ENCODE results near the gene SYT13.

Gene SYT13

DNA sequence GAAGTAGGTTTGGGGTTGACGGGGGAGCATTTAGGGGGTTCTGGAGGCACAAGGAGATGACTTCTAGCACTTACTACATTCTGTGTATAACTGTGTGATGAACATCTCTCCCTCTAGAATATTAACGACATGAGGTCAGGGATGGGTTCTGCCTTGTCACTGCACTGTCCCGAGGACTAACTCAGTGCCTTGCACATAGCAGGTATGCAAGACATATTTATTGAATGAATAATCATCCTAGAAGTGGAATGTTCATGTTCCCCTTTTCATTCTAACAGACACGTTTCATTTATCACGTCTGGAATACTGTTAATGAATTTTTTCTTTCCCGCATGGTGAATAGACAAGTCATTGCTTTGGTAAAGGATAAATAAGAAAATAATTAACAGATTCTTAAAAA is 12.6 kb downstream of the SYT13 start:
- TF ChIP-seq ZFP30 (CRISPR knock-in tag; IDR thresholded peaks at IDR 0.05) (no peak), ZNF8 (CRISPR knock-in tag; IDR thresholded peaks at IDR 0.05) (no peak), GLIS3 (CRISPR knock-in tag; IDR thresholded peaks at IDR 0.05) (no peak), TOX (CRISPR knock-in tag; IDR thresholded peaks at IDR 0.05; ENCODE audit: borderline replicate concordance) (no peak), ZC3H10 (CRISPR knock-in tag; IDR thresholded peaks at IDR 0.05) (no peak), ARNTL (CRISPR knock-in tag; IDR thresholded peaks at IDR 0.05; ENCODE audit: borderline replicate concordance, low read depth) (no peak), PPARA (CRISPR knock-in tag; IDR thresholded peaks at IDR 0.05; ENCODE audit: borderline replicate concordance) (no peak), ISL1 (CRISPR knock-in tag; IDR thresholded peaks at IDR 0.05) (no peak), ESRRG (CRISPR knock-in tag; IDR thresholded peaks at IDR 0.05) (no peak), RARB (CRISPR knock-in tag; IDR thresholded peaks at IDR 0.05) (no peak), BACH2 (CRISPR knock-in tag; IDR thresholded peaks at IDR 0.05; ENCODE audit: borderline replicate concordance) (no peak), OSR1 (CRISPR knock-in tag; IDR thresholded peaks at IDR 0.05) (no peak), ZNF70 (CRISPR knock-in tag; IDR thresholded peaks at IDR 0.05) (no peak), TCF4 (CRISPR knock-in tag; IDR thresholded peaks at IDR 0.05; ENCODE audit: borderline replicate concordance) (no peak)
- TF ChIP-seq, protein P1, sequence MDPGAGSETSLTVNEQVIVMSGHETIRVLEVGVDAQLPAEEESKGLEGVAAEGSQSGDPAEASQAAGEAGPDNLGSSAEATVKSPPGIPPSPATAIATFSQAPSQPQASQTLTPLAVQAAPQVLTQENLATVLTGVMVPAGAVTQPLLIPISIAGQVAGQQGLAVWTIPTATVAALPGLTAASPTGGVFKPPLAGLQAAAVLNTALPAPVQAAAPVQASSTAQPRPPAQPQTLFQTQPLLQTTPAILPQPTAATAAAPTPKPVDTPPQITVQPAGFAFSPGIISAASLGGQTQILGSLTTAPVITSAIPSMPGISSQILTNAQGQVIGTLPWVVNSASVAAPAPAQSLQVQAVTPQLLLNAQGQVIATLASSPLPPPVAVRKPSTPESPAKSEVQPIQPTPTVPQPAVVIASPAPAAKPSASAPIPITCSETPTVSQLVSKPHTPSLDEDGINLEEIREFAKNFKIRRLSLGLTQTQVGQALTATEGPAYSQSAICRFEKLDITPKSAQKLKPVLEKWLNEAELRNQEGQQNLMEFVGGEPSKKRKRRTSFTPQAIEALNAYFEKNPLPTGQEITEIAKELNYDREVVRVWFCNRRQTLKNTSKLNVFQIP (CRISPR knock-in tag; IDR thresholded peaks at IDR 0.05; ENCODE audit: borderline replicate concordance, low read depth): no peak
- TF ChIP-seq, protein P2, sequence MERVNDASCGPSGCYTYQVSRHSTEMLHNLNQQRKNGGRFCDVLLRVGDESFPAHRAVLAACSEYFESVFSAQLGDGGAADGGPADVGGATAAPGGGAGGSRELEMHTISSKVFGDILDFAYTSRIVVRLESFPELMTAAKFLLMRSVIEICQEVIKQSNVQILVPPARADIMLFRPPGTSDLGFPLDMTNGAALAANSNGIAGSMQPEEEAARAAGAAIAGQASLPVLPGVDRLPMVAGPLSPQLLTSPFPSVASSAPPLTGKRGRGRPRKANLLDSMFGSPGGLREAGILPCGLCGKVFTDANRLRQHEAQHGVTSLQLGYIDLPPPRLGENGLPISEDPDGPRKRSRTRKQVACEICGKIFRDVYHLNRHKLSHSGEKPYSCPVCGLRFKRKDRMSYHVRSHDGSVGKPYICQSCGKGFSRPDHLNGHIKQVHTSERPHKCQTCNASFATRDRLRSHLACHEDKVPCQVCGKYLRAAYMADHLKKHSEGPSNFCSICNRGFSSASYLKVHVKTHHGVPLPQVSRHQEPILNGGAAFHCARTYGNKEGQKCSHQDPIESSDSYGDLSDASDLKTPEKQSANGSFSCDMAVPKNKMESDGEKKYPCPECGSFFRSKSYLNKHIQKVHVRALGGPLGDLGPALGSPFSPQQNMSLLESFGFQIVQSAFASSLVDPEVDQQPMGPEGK (CRISPR knock-in tag; IDR thresholded peaks at IDR 0.05; ENCODE audit: borderline replicate concordance): no peak
- TF ChIP-seq, protein P3, sequence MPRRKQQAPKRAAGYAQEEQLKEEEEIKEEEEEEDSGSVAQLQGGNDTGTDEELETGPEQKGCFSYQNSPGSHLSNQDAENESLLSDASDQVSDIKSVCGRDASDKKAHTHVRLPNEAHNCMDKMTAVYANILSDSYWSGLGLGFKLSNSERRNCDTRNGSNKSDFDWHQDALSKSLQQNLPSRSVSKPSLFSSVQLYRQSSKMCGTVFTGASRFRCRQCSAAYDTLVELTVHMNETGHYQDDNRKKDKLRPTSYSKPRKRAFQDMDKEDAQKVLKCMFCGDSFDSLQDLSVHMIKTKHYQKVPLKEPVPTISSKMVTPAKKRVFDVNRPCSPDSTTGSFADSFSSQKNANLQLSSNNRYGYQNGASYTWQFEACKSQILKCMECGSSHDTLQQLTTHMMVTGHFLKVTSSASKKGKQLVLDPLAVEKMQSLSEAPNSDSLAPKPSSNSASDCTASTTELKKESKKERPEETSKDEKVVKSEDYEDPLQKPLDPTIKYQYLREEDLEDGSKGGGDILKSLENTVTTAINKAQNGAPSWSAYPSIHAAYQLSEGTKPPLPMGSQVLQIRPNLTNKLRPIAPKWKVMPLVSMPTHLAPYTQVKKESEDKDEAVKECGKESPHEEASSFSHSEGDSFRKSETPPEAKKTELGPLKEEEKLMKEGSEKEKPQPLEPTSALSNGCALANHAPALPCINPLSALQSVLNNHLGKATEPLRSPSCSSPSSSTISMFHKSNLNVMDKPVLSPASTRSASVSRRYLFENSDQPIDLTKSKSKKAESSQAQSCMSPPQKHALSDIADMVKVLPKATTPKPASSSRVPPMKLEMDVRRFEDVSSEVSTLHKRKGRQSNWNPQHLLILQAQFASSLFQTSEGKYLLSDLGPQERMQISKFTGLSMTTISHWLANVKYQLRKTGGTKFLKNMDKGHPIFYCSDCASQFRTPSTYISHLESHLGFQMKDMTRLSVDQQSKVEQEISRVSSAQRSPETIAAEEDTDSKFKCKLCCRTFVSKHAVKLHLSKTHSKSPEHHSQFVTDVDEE (CRISPR knock-in tag; IDR thresholded peaks at IDR 0.05): no peak
- TF ChIP-seq, protein P4, sequence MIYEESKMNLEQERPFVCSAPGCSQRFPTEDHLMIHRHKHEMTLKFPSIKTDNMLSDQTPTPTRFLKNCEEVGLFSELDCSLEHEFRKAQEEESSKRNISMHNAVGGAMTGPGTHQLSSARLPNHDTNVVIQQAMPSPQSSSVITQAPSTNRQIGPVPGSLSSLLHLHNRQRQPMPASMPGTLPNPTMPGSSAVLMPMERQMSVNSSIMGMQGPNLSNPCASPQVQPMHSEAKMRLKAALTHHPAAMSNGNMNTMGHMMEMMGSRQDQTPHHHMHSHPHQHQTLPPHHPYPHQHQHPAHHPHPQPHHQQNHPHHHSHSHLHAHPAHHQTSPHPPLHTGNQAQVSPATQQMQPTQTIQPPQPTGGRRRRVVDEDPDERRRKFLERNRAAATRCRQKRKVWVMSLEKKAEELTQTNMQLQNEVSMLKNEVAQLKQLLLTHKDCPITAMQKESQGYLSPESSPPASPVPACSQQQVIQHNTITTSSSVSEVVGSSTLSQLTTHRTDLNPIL (CRISPR knock-in tag; IDR thresholded peaks at IDR 0.05; ENCODE audit: low read depth): no peak
- no peak for ATAC-seq

DNA sequence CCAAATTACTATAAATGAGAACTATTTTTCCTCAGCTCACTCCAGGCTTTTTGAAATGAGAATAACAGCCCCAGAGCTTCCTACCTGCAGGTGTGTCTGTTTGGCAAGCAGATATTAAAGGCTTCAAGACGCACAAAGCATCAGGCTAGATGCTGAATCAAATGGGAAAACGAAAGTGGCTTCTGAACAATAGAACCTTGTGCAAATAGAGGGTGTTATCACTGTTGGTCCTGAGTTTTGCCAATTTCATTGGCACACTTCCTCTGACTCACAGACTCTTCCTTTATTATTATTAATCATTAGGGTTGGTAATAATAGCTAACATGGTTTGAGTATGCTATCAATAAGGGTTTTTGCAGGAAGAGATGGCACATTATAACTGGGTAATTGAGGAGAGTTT is 13.4 kb downstream of the SYT13 start:
- ATAC-seq: no peak

More for the DNA sequence above, 13.4 kb downstream of the SYT13 start:
- TF ChIP-seq, protein P4 (CRISPR knock-in tag; IDR thresholded peaks at IDR 0.05; ENCODE audit: low read depth): no peak
- TF ChIP-seq ZFP30 (CRISPR knock-in tag; IDR thresholded peaks at IDR 0.05) (no peak), TCF4 (CRISPR knock-in tag; IDR thresholded peaks at IDR 0.05; ENCODE audit: borderline replicate concordance) (no peak), RARB (CRISPR knock-in tag; IDR thresholded peaks at IDR 0.05) (no peak), GLIS3 (CRISPR knock-in tag; IDR thresholded peaks at IDR 0.05) (no peak), ARNTL (CRISPR knock-in tag; IDR thresholded peaks at IDR 0.05; ENCODE audit: borderline replicate concordance, low read depth) (no peak), PPARA (CRISPR knock-in tag; IDR thresholded peaks at IDR 0.05; ENCODE audit: borderline replicate concordance) (no peak), ZNF70 (CRISPR knock-in tag; IDR thresholded peaks at IDR 0.05) (no peak), ZFP3 (CRISPR knock-in tag; IDR thresholded peaks at IDR 0.05) (no peak), ISL1 (CRISPR knock-in tag; IDR thresholded peaks at IDR 0.05) (no peak), ZC3H10 (CRISPR knock-in tag; IDR thresholded peaks at IDR 0.05) (no peak), CSDC2 (CRISPR knock-in tag; IDR thresholded peaks at IDR 0.05) (no peak), ESRRG (CRISPR knock-in tag; IDR thresholded peaks at IDR 0.05) (no peak), ZNF8 (CRISPR knock-in tag; IDR thresholded peaks at IDR 0.05) (no peak), TOX (CRISPR knock-in tag; IDR thresholded peaks at IDR 0.05; ENCODE audit: borderline replicate concordance) (no peak)
- TF ChIP-seq, protein P5, sequence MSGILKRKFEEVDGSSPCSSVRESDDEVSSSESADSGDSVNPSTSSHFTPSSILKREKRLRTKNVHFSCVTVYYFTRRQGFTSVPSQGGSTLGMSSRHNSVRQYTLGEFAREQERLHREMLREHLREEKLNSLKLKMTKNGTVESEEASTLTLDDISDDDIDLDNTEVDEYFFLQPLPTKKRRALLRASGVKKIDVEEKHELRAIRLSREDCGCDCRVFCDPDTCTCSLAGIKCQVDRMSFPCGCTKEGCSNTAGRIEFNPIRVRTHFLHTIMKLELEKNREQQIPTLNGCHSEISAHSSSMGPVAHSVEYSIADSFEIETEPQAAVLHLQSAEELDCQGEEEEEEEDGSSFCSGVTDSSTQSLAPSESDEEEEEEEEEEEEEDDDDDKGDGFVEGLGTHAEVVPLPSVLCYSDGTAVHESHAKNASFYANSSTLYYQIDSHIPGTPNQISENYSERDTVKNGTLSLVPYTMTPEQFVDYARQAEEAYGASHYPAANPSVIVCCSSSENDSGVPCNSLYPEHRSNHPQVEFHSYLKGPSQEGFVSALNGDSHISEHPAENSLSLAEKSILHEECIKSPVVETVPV (CRISPR knock-in tag; IDR thresholded peaks at IDR 0.05): no peak
- TF ChIP-seq, protein P3 (CRISPR knock-in tag; IDR thresholded peaks at IDR 0.05): no peak

Measured in SK-N-SH treated with all-trans-retinoic acid at 6 μM for 48 hours (cell line).